Kidney epithelial cell (primary cell): Measurements from ENCODE around the gene TNFRSF25. TPM values are rescaled to one million over a fixed set of nuclear protein-coding genes. Genes with fewer than 3 reads are reported as not detected.

Source experiments
- DNase-seq: peaks from one replicate; pipeline ENCODE4 v3.0.0-alpha.2; 2010; ENCODE audit warnings: low read depth
- H3K27me3 ChIP-seq: 2 replicates; pipeline ENCODE4 v1.6.0; 2011; ENCODE audit warnings: low read length; ENCODE audit not compliant: control insufficient read depth, insufficient read depth
- H3K36me3 ChIP-seq: 2 replicates; pipeline ENCODE4 v1.5.1; 2011; ENCODE audit warnings: low read length; ENCODE audit not compliant: control insufficient read depth, insufficient read depth
- H3K4me3 ChIP-seq: 2 replicates; pipeline ENCODE4 v1.5.1; 2011; ENCODE audit warnings: low read depth, mild to moderate bottlenecking, control low read depth, low read length
- total RNA-seq: library from RNA; depleted of rRNA; stranded (reverse); fragments of >200 nt; gene quantifications from 2 replicates; pipeline ENCODE4 v1.2.3, GENCODE V29; 2015
- TF ChIP-seq, protein P1 (sequence below): IDR thresholded peaks from 2 replicates; pipeline ENCODE4 v1.5.1; 2011; ENCODE audit warnings: mild to moderate bottlenecking, moderate library complexity, low read length, control low read depth, inconsistent platforms; ENCODE audit not compliant: insufficient read depth, poor library complexity, severe bottlenecking

Gene TNFRSF25
- total RNA-seq, 1 donor from 2014 or later, result 20.2 TPM

DNA sequence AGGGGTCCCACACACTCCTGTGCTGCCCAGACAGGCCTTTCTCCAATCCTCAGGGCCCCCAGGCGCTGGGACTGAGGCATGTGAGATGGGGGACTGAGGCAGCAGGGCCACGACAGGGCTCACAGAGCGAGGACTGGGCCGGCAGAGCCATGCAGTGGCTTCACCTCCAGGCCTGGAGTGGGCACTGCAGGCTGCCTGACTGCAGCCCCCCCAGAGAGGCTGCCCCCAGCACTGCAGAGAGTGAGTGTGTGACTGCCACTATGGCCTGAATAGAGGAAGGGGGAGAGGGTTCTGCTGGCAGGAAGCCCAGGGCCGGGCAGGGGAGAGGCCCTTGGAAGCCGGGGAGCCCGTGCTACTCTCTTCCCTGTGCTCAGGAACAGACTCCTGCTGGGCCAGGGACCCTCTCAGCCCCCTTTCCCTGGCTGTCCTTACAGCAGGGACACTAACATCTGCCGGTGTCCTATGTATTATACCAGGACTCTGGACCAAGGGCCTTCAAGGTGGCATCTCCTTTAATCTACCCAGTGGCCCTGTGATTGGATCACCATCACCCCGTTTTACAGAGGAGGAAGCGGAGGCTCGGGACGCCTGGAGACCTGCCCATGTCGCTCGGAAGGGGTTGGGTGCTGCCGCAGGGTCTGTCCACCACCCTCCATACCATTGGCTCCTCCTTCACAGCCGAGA lies 45.7 kb upstream of the TNFRSF25 start:
- TF ChIP-seq, protein P1, sequence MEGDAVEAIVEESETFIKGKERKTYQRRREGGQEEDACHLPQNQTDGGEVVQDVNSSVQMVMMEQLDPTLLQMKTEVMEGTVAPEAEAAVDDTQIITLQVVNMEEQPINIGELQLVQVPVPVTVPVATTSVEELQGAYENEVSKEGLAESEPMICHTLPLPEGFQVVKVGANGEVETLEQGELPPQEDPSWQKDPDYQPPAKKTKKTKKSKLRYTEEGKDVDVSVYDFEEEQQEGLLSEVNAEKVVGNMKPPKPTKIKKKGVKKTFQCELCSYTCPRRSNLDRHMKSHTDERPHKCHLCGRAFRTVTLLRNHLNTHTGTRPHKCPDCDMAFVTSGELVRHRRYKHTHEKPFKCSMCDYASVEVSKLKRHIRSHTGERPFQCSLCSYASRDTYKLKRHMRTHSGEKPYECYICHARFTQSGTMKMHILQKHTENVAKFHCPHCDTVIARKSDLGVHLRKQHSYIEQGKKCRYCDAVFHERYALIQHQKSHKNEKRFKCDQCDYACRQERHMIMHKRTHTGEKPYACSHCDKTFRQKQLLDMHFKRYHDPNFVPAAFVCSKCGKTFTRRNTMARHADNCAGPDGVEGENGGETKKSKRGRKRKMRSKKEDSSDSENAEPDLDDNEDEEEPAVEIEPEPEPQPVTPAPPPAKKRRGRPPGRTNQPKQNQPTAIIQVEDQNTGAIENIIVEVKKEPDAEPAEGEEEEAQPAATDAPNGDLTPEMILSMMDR, result no peak
- DNase-seq, result no peak
- H3K27me3 ChIP-seq, result peaks cover 6% of the 10 kb centered on the region
- no peaks in the 10 kb centered on the region for H3K36me3 ChIP-seq
- H3K4me3 ChIP-seq, result no peak overlapping the region

DNA sequence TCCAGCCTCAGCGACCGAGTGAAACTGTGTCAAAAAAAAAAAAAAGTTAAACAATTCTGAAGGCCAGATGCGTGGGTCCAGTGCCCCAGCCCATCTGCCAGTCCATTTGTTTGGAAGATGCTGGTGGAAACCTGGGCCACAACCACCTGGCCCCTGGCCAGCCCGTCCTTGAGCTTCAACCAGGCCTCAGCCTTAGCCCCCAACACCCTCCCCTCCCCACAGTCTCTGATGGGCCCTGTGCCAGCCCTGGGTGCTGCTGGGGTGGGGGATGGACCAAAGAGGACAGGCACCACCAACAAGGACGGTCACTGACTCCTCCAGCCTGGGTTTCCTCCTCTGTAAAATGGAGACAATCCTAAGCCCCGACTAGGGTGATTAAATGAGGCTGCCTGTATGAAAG lies 45.1 kb upstream of the TNFRSF25 start:
- Histone ChIP-seq H3K36me3 (no peaks in the 10 kb centered on the region), H3K4me3 (no peak overlapping the region), H3K27me3 (peaks cover 6% of the 10 kb centered on the region)
- no peak for DNase-seq
- TF ChIP-seq, protein P1, result no peak

DNA sequence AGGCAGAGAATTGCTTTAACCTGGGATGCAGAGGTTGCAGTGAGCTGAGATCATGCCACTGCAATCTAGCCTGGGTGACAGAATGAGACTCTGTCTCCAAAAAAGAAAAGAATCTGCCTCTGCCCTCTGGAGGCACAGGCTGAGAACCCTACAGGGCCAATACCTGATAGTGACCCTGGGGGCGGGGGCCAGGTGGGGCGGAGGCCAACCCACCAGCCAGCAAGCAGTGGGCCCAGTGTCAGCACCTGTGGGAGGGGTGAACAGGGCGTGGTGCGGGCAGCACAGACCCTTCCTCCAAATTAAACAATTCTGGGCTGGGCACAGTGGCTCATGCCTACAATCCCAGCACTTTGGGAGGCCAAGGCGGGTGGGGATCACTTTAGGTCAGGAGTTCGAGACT lies 44.5 kb upstream of the TNFRSF25 start:
- Histone ChIP-seq H3K36me3 (no peaks in the 10 kb centered on the region), H3K4me3 (no peak overlapping the region), H3K27me3 (peaks cover 6% of the 10 kb centered on the region)
- TF ChIP-seq, protein P1, result no peak
- no peak for DNase-seq

DNA sequence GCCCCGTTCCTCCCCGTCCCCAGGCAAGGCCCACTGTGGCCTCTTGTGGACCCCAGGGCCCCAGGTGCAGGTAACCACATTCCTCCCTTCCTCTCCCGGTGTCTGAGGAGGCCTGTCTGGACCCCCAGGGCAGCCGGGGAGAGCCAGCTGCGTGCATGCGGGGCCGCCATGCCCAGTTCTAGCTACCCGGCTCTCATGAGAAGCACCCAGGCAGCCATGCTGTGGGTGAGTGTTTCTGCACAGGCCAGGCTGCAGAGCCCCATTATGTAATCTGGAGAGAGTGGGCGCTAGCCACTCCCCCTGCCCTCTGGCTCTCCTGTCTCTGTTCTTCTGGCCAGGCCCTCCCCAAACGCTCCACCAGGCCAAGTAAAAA lies 43.9 kb upstream of the TNFRSF25 start:
- no peak for DNase-seq
- no peaks in the 10 kb centered on the region for H3K36me3 ChIP-seq
- H3K4me3 ChIP-seq, result no peak overlapping the region
- H3K27me3 ChIP-seq, result peaks cover 6% of the 10 kb centered on the region
- TF ChIP-seq, protein P1, result no peak

DNA sequence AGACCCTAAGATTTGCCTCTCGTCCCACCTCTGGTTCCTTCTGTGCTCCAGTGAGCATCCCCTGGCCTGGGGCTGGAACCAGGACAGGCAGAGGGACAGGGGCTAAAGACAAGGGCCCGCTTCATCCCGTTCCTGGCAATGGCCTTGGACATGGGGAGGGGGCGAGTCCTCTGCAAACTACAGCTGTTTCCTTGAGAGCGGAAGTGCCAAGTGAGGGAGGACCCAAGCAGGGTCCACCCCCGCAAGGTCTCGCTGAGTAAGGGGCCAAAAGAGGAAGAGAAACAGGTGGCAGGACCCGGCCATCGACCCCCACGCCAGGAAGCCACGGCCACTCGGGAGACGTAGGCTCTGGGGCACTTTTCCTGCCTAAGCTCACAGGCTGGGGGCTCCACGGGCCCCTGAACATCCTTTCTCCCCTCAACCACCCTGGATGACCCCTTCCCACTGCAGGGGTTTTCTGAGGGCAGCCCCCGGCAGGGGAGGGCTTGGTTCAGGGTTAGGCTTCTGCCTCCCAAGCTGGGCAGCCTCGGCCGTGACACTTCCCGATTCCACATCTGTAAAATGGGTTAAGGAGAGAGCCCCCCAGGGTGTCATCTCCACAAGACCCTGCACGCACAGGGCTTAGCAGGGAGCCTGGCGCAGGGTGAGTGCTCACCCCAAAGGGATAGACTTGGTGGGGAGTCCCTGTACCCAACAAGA lies 43.4 kb upstream of the TNFRSF25 start:
- TF ChIP-seq, protein P1, result no peak
- no peak overlapping the region for H3K4me3 ChIP-seq
- H3K27me3 ChIP-seq, result peaks cover 6% of the 10 kb centered on the region
- H3K36me3 ChIP-seq, result no peaks in the 10 kb centered on the region
- DNase-seq, result no peak
